HG03442 (cell line): Measurements from ENCODE around the gene OOSP3.
"Not testable (repeated sequence)": the region's sequence is repeated elsewhere in the genome, so short reads cannot be mapped to it uniquely, and the experiment has no call there.

Source experiments
- ATAC-seq: cut with Tn5 transposase; IDR thresholded peaks from one replicate; pipeline ENCODE4 v1.9.1; 2021; ENCODE audit warnings: mild to moderate bottlenecking, moderate library complexity; ENCODE audit not compliant: unreplicated experiment

OOSP3 gene, protein sequence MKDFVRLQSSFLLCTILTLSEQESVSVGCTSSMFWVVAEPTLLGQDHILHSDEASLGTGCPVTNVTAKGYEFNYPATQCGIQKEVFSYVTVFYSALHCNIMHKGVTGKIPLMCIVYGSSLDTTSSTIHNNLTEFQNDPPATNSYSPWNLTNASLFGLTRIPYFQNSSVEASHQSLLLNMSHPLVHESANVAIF

DNA sequence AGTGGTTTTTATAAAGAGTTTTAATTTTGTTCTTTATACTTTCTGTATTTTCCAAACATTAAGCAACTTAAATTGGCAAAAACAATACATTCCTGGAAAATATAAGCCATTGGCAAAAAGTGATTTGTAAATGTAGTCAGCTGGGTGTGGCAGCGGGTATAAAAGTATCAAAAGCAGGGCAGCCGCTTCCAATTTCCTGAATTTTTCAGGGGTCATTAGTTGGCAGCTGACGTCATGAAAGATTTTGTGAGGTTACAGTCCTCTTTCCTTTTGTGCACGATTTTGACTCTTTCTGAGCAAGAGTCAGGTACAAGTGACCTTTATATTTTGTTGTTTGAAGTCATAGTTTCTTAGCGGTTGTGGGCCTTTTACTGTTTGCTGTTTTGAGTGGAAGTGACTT, at the start of gene OOSP3:
OOSP3 (plus strand) TSS at position 208 of the 400 bp plus-strand sequence; CDS start at position 235, 27 bp downstream.
- no peak for ATAC-seq

DNA sequence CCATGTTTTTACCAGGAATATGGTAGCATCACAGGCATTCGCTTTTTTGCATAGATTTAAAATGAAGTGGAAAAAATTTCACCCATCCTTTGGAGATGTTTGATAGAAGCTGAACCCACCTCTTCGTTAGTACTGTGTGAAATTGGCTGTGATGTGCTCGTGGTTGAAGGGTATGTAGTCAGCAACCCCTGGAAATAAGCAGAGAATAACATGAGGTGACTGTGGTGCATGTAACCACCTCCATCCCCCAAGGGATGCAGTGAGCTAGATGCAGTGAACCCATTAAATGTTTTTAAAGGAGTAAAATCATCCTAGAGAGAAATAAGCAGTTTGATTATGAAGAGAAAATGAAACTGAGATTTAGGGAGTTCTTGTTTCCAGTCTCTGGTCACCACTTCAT, 49.2 kb upstream of the OOSP3 start:
- no peak for ATAC-seq

DNA sequence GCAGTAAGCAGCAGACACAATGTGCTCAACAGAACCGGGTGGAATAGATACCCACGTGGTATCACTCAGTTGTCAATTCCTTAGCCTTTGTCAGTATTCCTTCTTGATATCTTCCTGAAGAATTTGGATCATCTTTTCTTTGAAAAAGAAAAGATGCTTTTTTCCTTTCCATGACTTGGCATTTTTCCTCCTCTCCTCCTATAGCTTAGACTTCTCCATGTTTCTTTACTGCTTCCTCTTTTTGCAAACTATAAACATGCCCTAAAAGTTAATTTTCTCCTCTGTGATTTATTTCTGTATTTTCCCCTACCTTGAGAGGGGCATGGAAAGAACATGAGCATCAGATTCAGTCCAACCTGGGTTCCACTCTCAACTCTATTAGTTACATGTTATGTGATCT, 45.0 kb upstream of the OOSP3 start:
- ATAC-seq, result no peak

DNA sequence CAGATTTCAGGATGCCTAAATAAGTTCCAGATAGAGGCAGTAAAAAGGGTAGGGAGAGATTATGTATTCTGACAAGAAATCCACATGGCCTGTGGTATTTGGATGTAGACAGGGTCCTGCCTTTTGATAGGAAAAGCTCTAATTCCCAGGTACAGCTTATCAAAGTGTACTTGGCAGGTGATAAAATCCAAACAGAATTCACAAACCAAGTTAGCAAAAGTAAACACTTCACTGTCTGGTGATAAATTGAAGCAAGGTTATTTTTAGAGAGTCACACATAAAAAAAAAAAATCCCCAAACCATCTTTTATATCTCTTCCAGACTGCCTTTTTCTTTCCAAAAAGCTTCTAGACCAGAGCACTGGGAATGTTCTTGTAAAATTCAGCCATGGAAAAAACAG, 39.0 kb upstream of the OOSP3 start:
- ATAC-seq, result no peak

DNA sequence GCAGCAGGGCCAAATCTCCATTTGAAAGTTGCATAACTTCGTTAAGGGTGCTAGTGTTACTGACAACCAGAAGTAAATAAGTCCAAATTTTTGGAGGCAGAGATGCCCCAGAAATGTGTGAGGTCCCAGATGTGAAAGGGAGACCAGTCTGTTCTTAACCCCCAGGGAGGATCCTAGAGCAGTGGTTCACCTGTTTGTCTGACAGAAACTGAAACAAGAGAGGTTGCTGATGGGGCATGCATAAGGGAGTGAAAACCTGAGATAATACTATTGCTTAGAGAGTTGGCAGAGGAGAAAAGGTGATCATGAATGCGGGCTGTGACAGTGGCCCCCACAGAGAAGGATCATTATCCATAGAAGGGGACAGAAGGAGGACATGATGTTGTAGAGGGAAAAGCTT, 37.1 kb upstream of the OOSP3 start:
- no peak for ATAC-seq

DNA sequence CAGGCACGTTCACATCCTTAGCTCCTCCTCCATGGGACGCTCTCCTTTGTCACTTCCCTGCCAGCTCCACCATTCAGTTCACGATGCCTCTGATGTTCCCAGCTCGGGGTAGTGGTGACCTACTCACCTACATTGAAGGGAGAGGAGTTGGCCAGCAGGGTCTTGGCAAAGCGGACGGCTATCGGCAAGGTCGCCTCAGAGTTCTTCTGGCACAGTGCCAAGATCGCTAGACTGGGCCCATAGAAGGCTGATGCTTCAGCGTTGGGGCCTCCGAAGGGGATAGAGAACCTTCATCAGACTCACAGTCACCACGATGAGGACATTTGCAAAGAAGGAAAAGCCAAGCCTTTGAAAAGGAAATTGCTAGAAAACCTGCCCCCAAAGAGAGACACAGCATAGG, 36.3 kb upstream of the OOSP3 start:
- ATAC-seq, result no peak

DNA sequence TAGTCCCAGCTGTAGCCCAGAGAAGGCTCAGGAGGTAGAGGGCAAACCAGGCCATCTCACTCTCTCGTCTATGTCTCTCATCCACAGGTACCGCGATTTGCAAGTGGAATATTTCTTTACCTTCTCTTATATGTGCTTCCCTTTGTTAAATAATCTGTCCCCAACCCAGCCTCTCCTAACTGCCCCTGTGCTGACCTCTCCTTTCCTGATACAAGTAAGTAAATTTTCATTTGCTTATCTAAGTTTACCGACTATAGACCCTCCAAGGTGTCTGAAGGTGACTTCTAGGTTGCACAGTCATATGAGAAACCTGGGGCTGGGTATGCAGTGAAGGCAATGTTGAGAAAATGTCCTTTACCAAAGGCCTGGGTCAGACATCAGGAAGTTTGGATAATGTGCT, 33.2 kb upstream of the OOSP3 start, which contains the start of gene CBLIF:
CBLIF (minus strand) TSS at position 101 of the 400 bp plus-strand sequence; CDS start at position 55, 46 bp downstream.
- ATAC-seq, result no peak

DNA sequence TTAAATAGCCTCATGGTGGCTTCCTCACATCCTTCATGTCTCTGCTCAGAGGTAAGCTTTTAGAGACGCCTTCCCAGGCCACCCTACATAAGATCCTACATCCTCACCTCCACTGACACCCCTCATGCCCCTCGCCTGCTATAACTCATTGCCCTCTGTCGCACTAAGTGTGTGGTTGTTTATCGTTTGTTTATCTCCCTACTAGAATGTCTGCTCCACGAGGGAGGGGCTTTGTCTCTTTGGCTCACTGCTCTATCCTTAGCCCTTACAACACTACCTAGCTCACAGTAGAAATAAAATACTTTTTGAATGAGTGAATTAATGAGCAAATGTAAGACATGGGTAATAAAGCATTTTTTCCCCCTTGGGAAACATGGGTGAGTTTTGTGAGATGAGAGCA, 32.0 kb upstream of the OOSP3 start:
- no peak for ATAC-seq

DNA sequence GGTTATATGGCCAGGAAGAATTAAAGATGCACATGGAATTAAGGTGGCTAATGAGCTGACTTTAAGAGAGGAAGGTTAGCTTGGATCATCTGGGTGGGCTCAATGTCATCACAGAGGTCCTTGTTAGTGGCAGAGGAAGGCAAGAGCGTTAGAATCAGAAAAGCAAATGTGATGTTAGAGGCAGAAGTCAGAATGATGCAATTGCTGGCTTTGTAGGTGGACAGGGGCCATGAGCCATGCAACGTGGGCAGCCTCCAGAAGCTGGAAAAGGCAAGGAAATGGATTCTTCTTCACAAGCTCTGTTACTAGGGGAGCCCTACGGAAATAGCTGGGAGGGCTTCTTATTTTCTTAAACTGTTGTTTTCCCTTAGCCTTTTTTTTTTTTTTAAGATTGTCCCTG, 31.0 kb upstream of the OOSP3 start:
- ATAC-seq, result no peak

DNA sequence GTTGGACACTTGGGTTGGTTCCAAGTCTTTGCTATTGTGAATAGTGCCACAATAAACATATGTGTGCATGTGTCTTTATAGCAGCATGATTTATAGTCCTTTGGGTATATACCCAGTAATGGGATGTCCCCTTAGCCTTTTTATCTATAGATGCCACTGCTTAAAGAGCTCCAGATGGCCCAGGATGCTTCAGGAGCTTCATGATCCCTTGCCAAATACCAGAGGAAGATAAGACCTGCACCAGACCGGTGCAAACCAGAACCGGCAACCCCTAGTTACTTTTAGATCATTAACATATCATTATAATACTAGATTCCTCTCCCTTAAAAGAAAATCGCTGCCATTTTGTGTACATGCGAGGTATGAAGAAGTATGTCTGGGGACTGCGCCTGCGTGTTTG, 30.1 kb upstream of the OOSP3 start:
- ATAC-seq, result not testable (repeated sequence)

DNA sequence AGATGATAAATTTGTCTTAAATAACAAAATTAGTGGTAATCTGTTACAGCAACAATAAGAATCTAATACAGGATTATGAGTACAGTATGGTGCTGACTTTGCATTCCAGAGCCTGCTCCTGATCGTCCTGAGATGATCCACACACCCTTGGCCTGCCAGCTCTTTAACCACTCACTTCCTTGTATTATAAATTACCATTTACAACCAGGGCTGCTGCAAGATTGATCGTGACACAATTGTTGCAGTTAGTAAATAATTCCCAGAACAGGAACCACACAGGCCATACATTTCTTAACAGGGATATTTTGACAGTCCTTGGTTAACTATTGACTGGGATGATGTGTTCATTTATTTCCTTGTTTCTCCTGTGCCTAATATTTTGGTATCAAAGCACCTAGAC, 29.5 kb upstream of the OOSP3 start:
- no peak for ATAC-seq

DNA sequence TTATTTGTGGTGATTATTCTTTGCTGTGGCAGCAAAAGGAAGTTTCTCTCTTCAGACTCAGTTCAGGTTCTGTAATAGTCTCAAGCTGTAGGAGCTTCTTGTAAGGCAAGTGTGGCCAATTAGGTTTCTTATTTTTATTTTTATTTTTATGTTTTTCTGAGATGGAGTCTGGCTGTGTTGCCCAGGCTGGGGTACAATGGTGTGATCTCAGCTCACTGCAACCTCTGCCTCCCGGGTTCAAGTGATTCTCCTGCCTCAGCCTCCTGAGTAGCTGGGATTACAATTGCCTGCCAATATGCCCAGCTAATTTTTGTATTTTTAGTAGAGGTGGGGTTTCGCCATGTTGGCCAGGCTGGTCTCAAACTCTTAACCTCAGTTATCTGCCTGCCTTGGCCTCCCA, 29.0 kb upstream of the OOSP3 start:
- ATAC-seq, result not testable (repeated sequence)

DNA sequence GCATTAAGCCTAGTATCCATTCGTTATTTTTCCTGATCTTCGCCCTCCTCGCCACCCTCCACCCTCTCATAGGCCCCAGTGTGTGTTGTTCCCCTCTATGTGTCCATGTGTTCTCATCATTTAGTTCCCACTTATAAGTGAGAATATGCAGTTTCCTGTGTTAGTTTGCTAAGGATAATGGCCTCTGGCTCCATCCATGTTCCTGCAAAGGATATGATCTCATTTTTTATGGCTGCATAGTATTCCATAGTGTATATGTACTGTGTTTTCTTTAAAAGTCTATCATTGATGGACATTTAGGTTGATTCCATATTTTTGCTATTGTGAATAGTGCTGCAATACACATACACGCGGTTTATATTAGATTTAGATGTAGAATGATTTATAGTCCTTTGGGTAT, 27.2 kb upstream of the OOSP3 start:
- not testable (repeated sequence) for ATAC-seq

DNA sequence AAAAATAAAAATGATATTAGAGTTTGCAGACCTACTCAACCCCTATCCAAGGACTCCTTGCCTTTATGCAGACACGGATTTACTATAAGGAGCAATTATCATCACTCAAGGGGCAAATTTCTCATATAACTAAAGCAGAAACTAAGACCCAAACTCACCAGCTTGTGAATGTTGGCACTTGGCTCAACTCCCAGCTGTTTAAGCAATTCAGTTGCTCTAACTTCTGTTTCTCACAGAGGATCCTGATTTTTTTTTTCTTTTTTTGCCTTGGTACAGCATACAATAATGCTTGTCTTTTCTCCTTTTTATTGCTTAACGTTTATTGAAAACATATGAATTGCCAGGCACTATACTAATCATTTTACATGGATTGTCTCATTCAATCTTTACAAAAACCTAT, 23.7 kb upstream of the OOSP3 start:
- no peak for ATAC-seq

DNA sequence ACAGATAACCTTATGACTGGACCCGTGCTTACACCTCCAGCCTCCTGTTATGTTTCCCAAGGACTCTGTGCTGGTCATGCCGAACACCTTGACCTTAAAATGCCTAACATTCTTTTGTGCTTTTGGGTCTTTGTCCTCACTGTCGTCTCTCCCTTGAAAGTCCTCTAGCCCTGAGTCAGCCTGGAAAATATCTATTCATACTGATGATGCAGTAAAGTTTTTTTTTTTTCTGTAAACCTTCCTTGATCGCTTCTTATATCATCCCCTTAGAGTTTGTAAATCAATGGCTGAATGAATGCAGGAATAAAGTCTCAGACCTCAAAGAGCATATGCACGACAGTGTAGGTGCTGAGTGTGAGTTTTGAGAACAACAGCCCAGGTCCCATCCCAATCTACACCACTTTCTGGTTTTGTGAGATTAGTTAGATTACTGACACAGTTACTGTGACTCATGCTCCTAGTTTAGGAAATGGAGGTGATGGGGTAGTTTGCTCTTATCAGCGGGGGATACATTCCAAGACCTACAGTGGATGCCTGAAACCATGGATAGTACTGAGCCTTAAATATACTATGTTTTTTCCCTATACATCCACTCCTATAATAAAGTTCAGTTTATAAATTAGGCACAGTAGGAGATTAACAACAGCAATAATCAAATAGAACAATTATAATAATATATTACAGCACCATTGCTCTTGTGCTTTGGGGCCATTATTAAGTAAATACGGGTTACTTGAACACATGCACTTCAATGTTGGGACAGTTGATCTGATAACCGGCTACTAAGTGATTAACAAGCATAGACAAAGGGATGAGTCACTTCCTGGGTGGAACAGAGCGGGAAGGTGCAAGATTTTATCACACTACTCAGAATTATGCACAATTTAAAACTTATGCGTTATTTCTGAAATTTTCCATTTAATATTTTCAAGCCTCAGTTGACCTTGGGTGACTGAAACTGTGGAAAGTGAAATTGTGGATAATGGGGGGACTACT, 20.8 kb upstream of the OOSP3 start:
- no peak for ATAC-seq

DNA sequence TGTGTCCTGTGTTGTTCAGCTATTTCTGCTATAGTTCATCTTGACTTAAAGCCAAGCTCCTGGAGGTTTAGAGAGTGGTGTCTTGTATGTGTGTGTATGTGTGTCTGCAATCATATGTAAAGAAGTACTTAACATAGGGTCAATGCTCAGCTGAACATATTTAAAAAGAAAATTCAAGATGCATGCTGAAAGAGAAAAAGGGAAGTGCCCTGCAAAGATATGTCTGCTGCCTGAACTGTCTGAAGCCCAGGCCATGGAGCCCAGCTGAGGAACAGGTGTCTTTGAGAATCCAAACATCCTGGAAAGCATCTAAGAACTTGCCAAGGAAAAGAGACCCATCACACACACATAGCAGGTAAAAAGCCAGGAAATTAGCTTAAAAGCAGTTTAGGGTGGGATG, 18.9 kb upstream of the OOSP3 start:
- ATAC-seq, result no peak

DNA sequence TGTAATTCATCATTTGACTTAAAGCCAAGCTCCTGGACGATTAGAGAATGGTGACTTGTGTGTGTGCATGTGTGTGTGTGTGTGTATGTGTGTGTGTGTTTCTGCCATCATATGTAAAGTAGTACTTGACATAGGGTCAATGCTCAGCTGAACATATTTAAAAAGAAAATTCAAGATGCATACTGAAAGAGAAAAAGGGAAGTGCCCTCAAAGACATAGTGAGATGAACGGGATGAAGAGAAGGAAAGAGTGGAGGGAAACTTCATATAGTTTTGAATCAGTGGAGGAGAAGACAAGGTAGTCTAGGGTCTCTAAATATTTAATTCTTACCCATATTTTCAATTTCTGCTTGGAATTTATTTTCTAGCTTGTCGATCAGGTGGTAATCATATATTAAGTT, 16.3 kb upstream of the OOSP3 start:
- no peak for ATAC-seq

DNA sequence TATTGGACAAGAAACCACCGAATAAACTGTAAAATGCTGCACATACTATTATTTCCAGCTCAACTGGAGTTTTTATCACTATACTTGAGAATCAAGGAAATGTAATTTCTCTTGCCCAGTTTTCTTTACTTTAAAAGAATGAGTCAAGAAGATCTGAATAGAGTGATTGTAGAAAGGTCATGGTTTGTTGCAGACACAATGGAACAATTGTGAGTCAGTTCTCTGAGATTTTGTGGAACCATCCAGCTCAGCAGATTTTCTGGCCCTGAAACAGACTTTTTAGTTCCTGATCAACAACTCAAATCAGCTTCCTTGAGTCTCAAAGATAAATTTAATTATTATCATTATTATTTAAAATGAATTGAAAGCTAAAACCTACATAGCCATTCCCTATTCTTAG, 13.6 kb upstream of the OOSP3 start:
- no peak for ATAC-seq

DNA sequence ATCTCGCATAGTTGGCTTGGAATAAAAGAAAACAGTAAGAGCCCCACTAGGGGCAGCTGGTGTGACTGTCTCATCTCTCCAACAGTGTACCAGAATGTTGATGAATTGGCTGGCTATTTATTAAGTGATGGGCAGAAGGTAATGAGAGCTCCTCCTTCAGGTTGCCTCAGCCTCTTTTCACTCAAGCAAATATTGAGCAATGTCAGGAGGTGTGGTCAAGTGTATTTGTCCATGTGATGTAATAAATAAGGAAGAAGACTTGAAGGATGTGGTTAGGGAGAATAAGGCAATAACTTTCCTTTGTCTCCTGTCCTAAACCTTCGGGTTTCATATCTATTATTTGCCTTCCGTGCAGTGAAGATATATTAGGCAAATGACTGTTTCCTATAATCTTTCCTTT, 12.2 kb upstream of the OOSP3 start, which contains the start of gene TCN1:
TCN1 (minus strand) TSS at position 91 of the 400 bp plus-strand sequence; CDS start at position 74, 17 bp downstream.
- no peak for ATAC-seq

DNA sequence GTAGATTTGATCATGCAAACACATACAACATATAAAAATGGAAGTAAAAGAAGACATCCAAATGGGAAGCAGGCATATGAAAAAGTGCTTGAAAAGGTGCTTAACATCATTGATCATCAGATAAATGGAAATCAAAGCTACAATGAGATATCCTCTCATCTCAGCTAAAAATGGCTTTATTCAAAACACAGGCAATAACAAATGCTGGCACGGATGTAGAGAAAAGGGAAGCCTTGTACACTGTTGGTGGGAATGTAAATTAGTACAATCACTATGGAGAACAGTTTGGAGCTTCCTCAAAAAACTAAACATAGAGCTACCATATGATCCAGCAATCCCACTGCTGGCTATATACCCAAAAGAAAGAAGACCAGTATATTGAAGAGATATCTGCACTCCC, 11.7 kb upstream of the OOSP3 start:
- ATAC-seq, result no peak

DNA sequence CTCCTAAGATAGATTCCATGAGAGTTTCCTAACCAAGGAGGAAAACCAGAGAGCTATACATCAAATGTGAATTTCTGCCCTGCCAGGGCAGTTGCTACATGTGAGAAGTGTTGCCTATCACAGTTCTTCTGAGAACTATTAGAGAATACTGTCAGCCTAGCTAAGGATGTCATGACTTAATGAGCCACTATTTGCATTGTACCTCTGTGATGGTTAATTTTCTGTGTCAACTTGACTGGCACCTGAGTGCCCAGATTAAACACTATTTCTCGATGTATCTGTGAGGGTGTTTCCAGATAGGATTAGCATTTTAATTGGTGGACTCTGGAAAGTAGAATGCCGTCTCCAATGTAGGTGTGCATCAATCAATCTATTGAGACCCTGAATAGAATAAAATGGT, 10.6 kb upstream of the OOSP3 start:
- no peak for ATAC-seq

DNA sequence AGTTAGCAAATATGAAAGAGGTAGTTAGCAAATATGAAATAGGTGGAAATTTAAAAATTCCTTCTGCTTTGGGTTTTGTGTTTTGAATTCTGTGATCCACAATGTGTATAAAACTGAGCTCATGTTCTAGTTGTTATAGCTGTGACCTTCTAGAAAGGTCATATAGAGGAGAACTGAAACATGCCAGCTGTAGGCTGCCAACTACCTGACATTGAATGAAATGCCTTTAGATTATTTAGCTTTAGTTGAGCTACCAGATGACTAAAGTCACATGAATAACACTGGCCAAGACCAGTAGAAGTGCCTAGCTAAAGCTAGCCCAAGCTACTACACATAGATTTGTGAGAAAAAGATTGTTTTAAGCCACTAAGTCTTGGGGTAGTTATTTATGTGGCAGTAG, 6.5 kb upstream of the OOSP3 start:
- no peak for ATAC-seq
